Activated CD8-positive, alpha-beta memory T cell treated with anti-CD3 and anti-CD28 coated beads, Interleukin-2, amount 50 U/mL, for 1 hour (primary cell): ENCODE data around the gene AFAP1L2.

ENCODE experiments used
- DNase-seq: peaks from one replicate; pipeline ENCODE4 v3.0.0-alpha.2; 2020; ENCODE audit errors: extremely low read depth

Gene AFAP1L2

GRCh38 chr10:114404171-114405010, at the start of gene AFAP1L2:
TSS of gene AFAP1L2 (minus strand) at chr10:114404502. CDS start at chr10:114404455, 47 bp downstream.
- no peak for DNase-seq

DNA sequence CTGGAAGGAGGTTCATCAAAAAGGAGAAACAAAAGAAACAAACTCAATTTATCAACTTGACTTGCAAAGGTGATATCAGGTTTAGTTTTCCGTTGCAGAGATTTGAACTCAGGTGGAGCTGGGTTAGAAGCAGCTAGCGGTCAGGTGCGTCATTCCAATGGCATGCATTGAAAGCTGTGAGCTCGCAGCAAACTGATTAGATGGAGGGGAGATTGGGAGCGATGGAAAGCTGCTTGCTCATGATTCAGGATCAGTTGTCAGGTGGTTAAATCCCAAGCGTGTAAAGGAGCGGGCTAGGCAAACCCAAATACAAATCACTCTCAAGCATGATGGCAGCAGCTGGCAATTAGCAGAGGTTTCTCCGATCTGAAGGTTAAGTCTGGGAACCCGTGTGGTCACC, 49.3 kb upstream of the AFAP1L2 start:
- DNase-seq = no peak

GRCh38 chr10:114448897-114449296, 44.6 kb upstream of the AFAP1L2 start:
- no peak for DNase-seq

DNA sequence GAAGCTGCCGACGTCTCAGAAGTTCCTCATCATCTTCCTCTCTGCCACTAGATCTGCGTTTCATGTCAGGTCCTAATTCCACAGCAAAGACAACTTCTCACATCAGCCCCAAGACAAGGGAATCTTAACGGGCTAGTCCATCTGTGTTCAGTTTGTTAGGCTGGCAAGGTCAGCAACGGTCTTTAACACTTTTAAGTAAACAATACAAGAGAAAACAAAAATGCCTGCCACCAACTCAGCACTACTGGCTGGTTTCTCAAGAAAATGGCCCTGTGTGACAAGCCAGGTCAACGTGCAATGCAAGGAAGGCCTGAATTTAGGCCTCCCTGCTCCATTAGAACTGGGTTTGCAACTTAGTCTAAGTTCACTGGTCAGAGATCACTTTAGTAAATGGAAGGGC, 41.0 kb upstream of the AFAP1L2 start:
- DNase-seq = no peak

DNA sequence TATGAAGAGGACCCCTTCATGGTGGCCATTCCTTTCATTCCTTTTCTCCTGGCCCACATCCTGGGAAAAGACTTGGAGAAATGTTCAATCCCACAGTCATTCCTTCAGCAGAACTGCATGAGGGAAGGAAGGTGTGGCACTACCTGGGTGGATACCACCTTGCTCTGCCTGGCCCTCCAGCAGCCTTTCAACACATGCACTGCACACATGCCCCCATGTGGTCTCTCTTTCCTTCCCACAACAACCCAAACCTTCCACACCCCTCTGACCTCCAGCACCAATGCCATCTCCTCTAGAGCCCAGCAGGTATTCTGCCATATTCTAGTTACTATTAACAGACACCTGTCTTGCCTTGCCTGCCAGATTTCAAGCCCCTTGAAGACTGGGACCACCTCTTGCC, 40.5 kb upstream of the AFAP1L2 start:
- no peak for DNase-seq

DNA sequence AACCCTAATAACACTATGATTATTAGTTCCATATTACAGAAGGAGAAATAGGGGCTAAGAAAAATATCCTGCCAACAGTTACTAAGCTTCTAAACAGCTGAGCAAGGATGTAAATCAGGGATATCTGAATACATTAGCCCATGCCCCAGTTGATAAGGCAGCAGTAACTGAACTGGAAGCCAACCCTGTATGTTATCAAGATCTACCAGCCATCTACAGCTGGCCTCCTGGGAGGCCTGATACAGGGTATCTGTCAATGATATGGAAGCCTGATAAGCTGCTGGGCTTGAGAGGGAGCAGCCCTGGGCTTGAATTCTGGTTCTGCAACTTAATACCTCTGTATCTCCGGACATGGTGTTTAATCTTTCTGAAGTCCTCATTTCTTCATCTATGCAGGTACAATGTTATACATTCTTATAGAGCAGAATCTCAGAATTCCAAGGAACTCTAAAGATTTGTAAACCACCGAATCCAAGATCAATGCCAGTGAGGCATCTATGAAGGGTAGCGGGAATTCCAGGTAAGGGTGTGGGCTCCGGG, 37.9 kb upstream of the AFAP1L2 start:
- no peak for DNase-seq

DNA sequence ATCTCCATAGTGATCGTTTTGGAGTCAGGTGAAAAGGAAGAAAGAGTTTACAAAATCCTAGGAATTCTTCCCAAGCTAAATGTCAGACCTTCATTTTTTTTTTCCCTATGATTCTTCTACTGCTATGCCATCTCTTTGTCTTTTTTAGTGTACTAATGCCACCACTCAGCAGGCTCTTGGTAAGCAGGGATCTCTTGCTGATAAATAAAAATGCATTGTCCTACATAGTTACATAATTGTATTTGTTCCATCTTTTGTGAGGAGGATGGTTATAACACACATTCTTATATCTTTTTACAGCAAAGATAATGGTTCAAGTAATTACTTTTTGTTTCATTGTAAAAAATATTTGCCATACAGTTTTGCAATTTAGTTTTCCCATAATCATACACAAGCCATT, 36.8 kb upstream of the AFAP1L2 start:
- DNase-seq = no peak

GRCh38 chr10:114437473-114438292, 33.4 kb upstream of the AFAP1L2 start:
- no peak for DNase-seq

DNA sequence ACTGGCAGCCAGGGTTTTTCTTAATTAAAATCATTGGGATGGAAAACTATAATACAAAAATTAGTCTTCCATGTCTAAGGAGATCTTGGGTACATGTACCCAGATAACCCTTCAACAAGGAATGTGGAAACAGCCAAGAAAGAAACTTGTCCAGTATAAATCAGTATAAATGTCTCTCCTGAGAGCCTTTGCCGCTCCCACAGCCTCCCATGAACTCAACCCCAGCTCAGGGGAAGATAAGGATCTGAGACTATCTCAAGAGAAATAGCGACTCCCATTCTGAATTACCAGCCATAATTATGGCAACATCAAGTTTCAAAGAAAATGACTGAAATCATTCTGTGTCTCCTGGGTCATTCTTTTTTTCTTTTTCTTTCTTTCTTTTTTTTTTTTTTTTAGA, 32.6 kb upstream of the AFAP1L2 start:
- DNase-seq = no peak

DNA sequence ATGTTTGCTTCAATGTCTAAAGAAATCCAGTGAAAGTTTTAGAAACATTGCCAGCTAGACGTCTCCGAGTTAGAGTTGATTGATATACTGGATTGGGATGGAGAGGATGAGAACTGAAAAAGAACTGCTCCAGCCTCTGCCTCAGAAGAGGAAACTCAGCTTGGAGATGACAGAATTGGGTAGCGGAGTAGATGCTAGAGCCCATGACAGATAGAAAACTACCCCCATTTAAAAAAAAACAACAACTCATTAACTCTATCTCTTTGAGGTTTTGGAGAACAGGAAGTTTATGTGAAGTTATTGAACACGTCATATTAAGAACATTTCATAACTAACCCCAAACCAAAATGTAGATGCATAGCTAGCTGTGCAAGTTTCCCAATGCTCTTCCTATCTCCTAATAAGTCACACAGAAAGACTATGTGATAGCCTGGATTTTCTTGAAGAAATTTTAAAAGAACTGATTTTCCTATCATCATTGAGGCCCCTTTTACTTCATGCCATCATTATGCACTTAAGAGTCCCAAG, 28.3 kb upstream of the AFAP1L2 start:
- DNase-seq = no peak

DNA sequence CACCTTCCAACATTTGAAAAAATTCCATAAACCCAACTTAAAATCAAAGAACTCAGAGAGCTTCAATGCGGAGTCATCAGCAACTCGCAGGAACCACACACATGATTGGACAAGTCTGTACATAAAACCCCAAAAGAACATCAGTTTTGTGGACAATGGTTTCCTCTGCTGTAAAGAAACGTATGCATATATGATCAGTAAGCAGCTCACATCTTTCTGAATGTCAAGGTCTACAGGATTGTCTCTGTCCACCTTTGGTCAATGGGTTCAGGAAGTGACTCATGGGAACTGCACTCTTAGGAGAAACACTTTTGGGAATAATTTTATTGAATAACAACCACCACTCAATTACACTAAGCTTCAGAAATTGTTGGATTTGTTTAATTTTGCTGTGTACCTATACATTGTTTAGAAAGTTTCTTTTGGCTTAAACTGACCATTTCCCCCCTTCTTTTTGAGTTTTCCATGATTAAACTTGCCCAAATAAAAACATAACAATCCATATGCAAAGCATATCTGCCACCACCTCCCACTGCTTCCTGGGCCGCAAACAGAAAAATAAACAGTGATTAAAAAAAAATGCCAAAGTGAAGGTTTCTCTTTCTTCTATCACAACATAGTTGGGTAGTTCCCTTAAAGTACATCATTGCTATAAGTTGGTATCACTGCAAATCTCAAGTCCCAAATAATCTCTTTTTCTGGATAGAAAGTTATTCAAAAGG, 27.3 kb upstream of the AFAP1L2 start:
- no peak for DNase-seq

- DNase-seq = no peak
Measured at GRCh38 chr10:114430688-114431413, 26.5 kb upstream of the AFAP1L2 start.

GRCh38 chr10:114429581-114430335, 25.5 kb upstream of the AFAP1L2 start:
- DNase-seq = no peak

- DNase-seq = no peak
Measured at GRCh38 chr10:114427124-114427852, 23.0 kb upstream of the AFAP1L2 start.

DNA sequence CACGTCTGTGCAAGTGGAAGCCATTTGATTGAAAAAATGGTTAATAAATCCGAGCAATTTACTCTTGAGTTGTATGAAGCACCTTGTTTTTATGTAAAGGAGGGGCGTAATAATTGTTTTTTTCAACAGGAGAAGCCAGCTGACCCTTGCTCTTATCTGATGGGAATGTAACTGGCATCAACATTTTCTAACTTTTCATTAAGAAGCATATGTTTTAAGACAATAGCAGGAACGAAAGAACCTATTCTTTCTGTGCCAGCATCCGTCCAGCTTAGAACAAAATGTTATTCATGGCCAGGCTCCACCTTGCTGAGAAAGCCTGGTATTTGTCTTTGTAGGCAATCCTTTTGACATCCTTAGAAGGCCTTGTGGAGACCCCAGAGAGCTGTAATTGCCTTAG, 22.2 kb upstream of the AFAP1L2 start:
- no peak for DNase-seq

- no peak for DNase-seq
Measured at GRCh38 chr10:114420811-114421485, 16.6 kb upstream of the AFAP1L2 start.

DNA sequence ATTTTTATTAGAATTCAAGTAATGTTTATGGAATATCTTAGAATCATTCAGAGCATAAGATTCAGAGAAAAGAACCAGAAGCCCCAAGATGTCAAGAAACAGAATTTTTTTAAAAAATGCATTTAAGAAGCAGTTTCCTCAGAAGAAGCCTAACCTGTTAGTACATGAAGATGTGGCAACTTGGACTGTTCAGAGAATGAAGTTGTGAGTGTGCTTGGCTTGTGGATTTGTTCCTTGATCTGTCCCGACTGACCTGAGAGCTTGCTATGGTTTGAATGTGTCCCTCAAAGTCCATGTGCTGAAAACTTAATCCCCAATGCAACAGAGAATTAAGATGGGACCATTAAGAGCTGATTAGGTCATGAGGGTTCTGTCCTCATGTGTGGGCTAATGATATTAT, 13.8 kb upstream of the AFAP1L2 start:
- DNase-seq = no peak

DNA sequence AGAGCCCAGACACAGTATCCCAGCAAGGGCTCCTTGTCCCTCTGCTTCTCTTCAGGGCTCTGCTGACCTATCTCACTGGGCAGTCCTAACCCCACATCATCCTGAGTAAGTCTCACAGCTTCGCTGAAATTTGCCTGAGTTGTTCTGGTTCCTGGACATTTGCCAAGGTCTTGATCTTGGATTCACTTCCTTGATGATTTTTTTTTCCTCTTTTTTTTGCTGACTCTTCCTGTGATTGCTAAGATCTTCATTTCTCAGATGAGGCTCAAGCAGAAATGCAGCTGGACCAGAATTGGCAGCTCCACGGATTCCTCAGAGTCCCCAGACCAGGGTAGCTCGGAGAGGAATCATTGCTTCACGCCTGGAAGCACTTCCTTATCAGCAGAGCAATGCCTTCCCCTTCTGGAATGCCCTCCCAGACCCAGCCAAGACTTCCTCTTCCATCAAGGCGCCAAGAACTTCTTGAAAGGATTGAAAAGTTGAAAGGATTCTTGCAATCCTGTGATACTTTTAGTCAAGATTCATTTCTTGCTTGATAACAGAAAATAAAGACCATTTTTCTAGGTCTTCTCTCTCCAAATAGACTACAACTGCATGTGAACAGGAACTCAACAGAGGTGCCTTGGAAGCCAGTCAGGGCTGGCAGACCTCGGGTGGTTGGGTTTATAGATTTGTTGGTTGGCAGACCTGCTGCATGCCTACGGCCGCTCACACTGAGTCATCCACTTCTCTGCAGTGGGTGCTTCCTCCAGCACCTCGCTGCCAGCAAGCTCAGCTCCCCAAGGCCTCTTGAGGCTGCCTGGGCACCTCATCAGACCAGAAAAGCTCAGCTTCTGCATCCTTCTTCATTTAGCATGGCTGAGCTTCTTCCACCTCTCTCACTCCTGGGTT, 8.8 kb upstream of the AFAP1L2 start:
- DNase-seq = no peak
